WTC11 (cell line): Measurements from ENCODE around the gene MEIS1.

ENCODE experiments used
- AR ChIP-seq: fragments of 250-450 bp; sonication (Bioruptor Pico); IDR thresholded peaks from 2 replicates; pipeline ENCODE4 v1.9.0; 2021; ENCODE audit warnings: mild to moderate bottlenecking
- CTCF ChIP-seq: fragments of 200-600 bp; IDR thresholded peaks from 2 replicates; pipeline ENCODE4 v1.8.0; 2022; ENCODE audit warnings: antibody characterized with exemption
- ELF4 ChIP-seq: sonication (generic); formaldehyde crosslinking; IDR thresholded peaks from 2 replicates; pipeline ENCODE4 v1.8.1; 2022; ENCODE audit warnings: low read depth, mild to moderate bottlenecking, moderate library complexity, missing genetic modification reagents
- FOXP4 ChIP-seq: sonication (generic); formaldehyde crosslinking; IDR thresholded peaks from 2 replicates; pipeline ENCODE4 v1.8.0; 2022; ENCODE audit warnings: mild to moderate bottlenecking, missing genetic modification reagents
- JUN ChIP-seq: sonication (generic); formaldehyde crosslinking; IDR thresholded peaks from 2 replicates; pipeline ENCODE4 v1.8.0; 2023; ENCODE audit warnings: mild to moderate bottlenecking, missing genetic modification reagents
- NFYB ChIP-seq: sonication (generic); formaldehyde crosslinking; conservative IDR thresholded peaks from 2 replicates; pipeline ENCODE4 v1.8.0; 2022; ENCODE audit warnings: low read depth, missing genetic modification reagents
- NR3C1 ChIP-seq: sonication (generic); formaldehyde crosslinking; conservative IDR thresholded peaks from 2 replicates; pipeline ENCODE4 v1.8.1; 2023; ENCODE audit warnings: low read depth, mild to moderate bottlenecking, missing genetic modification reagents
- SMAD4 ChIP-seq: sonication (generic); formaldehyde crosslinking; IDR thresholded peaks from 2 replicates; pipeline ENCODE4 v1.8.0; 2022; ENCODE audit warnings: mild to moderate bottlenecking, missing genetic modification reagents
- TEAD4 ChIP-seq: sonication (generic); formaldehyde crosslinking; IDR thresholded peaks from 2 replicates; pipeline ENCODE4 v1.8.0; 2022; ENCODE audit warnings: mild to moderate bottlenecking, missing genetic modification reagents
- USF1 ChIP-seq: sonication (generic); formaldehyde crosslinking; IDR thresholded peaks from 2 replicates; pipeline ENCODE4 v1.8.0; 2022; ENCODE audit warnings: mild to moderate bottlenecking, missing genetic modification reagents
- ZNF138 ChIP-seq: sonication (generic); formaldehyde crosslinking; conservative IDR thresholded peaks from 2 replicates; pipeline ENCODE4 v1.8.1; 2022; ENCODE audit warnings: mild to moderate bottlenecking, moderate library complexity, missing genetic modification reagents

- TF ChIP-seq SMAD4 (CRISPR knock-in tag) (no peak), JUN (CRISPR knock-in tag) (no peak), ZNF138 (no peak), CTCF (no peak), ELF4 (CRISPR knock-in tag) (no peak), TEAD4 (CRISPR knock-in tag) (no peak), NFYB (CRISPR knock-in tag) (no peak), AR (no peak), FOXP4 (CRISPR knock-in tag) (no peak), USF1 (CRISPR knock-in tag) (no peak), NR3C1 (no peak)
These were observed 71.3 kb downstream of the MEIS1 start for GRCh38 chr2:66506265-66506664.
